Measurements from ENCODE around the gene INCA1. TPM values are rescaled to one million over a fixed set of nuclear protein-coding genes. Genes with fewer than 3 reads are reported as not detected.
A peak's percentile ranks its signal among the peaks of the same experiment; 100 is the strongest.

Gene INCA1
- total RNA-seq, 1 donor from 2014 or later: 0.13 TPM

DNA sequence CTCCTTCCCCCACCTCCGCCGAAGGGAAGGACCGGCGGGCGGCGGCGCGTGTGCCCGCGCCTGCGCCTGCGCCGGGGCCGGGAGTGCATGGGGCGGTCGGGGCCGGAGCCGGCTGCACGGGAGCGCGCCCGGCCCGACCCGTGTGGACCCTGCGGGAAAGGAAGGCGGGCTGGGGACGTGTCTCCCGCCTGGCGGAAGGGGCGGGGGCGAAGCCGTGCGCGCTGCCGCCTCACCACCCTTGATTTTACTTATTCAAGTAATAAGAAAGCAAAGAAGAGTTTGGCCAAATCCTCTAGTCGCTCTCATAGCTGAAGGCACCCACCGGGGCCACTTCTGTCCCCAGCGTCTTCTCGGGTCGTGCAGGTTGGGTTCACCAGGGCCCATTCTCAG lies 48.4 kb downstream of the INCA1 start:
- DNase-seq (ENCODE audit: low read depth, low spot score): no peak

DNA sequence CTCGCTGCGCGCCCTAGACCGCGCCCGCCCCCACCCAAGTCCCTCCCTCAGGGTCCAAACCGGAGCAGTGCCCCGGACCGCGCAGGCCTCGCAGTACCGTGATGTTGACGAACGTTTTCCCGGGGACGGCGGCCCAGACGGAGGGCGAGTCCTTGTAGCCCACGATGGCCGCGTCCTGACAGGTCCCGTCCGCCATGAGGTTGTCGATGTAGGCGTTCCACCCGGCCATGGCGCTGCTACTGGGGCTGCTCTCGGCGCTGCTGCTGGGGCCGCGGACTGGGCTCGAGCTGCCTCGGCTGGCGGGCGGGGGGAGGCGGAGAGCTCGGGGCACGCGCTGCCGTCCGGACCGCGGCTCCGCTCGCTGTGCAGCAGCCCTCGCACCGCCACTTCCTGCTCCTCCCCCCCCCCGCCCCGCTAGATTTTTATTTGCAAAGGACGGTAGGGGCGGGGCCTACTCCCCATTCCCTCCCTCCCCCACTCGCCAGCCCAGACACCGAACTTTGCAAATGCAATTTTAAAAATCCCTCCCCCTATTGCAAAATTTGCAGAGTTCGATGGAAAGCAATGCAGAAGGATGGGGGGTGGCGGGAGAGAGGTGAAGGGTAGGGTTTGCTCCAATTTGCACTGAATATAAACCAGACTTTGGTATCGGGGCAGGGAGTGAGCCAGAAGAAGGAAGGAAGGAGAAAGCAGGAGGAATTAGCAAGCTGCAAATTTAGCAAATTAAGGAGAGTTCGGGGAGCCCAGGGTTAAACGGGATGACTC lies 49.0 kb downstream of the INCA1 start, which contains the start of gene PFN1:
PFN1 (minus strand) TSS at position 365 of the 765 bp plus-strand sequence; CDS start at position 229, 136 bp downstream.
- no peak for DNase-seq (ENCODE audit: low read depth, low spot score)

- DNase-seq (ENCODE audit: low read depth, low spot score): no peak
These were observed 49.7 kb downstream of the INCA1 start for GRCh38 chr17:4947411-4948165.

GRCh38 chr17:4947010-4947410 lies 50.3 kb downstream of the INCA1 start:
- DNase-seq (ENCODE audit: low read depth, low spot score): no peak

DNA sequence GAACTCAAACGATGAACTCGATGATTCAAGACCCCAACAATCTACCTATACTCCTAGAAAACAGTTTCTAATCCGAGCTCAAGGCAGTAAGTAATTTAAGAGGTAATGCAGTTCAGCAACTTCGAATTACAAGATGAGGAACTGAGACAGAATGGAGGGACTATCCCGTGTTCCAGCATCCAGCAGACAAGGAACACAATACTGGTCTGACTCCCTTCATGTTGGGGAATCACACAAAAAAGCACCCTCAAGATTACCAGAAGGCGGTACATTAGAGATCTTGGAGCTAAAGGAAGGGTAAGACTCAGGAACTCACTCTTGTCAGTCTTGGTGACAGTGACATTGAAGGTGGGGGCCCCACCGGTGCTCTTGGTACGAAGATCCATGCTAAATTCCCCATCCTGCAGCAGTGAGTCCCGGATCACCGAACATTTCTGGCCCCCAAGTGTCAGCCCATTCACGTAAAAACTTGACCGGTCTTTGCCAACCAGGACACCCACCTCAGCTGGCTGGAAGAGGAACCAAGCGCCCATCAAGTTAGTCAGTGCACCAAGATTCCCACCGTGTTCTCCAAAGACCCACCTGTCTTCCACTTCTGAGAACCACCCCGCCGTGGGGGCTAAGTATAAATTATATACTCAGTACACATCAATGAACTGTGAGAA lies 50.9 kb downstream of the INCA1 start:
- no peak for DNase-seq (ENCODE audit: low read depth, low spot score)

- DNase-seq (ENCODE audit: low read depth, low spot score): no peak
These were observed 51.4 kb downstream of the INCA1 start for GRCh38 chr17:4945944-4946280.

GRCh38 chr17:4945176-4945943 lies 52.0 kb downstream of the INCA1 start:
- DNase-seq (ENCODE audit: low read depth, low spot score): no peak

- DNase-seq (ENCODE audit: low read depth, low spot score): no peak
These were observed 52.7 kb downstream of the INCA1 start for GRCh38 chr17:4944554-4945175.

GRCh38 chr17:4944163-4944553 lies 53.2 kb downstream of the INCA1 start:
- no peak for DNase-seq (ENCODE audit: low read depth, low spot score)

DNA sequence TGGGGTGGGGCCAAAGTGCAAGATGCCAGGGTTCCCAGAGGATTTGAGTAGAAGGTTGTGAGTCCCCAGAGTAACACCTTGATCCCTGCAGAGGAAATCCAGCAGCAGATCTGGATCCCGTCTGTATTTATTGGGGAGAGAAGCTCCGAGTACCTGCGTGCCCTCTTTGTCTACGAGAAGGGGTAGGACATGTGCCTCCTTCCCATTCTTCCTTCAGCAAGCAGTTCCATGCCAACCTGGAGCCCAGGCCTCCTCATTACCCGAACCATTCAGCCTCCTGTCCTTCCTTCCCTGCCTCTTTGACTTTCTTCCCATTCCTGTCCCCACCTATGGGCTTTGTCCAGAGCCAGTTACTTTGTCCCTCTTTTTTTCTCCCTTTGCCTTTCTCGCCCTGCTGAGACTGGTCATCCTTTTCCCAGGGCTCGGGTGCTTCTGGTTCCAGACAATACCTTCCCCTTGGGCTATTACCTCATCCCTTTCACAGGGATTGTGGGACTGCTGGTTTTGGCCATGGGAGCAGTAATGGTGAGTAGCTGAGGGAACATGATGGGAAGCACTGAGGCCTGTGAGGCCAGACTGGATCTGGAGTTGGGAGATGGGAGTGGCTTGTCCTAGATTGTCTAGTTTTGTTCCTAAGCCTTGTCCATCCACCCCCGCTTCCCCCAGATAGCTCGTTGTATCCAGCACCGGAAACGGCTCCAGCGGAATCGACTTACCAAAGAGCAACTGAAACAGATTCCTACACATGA lies 54.4 kb downstream of the INCA1 start:
- DNase-seq (ENCODE audit: low read depth, low spot score): no peak

DNA sequence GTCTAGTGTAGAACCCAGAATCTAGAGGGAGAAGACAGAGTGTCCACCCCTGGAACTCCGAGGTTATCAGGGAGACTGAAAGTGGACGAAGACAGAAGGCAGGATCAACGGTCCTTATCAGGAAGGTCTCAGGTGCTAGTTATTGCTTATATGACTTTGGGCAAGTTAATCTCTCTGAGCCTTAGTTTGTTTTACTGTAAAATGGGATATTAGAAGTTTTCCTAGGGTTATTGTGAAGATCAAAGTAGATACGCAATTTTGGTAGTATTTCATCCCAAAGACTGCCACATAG lies 56.1 kb downstream of the INCA1 start:
- no peak for DNase-seq (ENCODE audit: low read depth, low spot score)

- no peak for DNase-seq (ENCODE audit: low read depth, low spot score)
These were observed 56.6 kb downstream of the INCA1 start for GRCh38 chr17:4940555-4941318.

- peak; percentile 99 for DNase-seq (ENCODE audit: low read depth, low spot score)
These were observed 57.3 kb downstream of the INCA1 start, which contains the start of the genes RNF167 and SLC25A11 for GRCh38 chr17:4939796-4940554. TSS of gene RNF167 (plus strand) at chr17:4940268. CDS start at chr17:4940910, 642 bp downstream. TSS of gene SLC25A11 (minus strand) at chr17:4940046. CDS start at chr17:4939910, 136 bp downstream.

- no peak for DNase-seq (ENCODE audit: low read depth, low spot score)
These were observed 57.9 kb downstream of the INCA1 start for GRCh38 chr17:4939546-4939795.

- DNase-seq (ENCODE audit: low read depth, low spot score): no peak
These were observed 58.4 kb downstream of the INCA1 start for GRCh38 chr17:4938688-4939545.
